GM12878 (cell line): Measurements from ENCODE around the gene GALP. TPM values are rescaled to one million over a fixed set of nuclear protein-coding genes. Genes with fewer than 3 reads are reported as not detected.

Source experiments
- ATAC-seq: fragments of 200-7000 bp; cut with Tn5 transposase; 3 replicates; pipeline ENCODE4 v1.9.1; 2020; ENCODE audit warnings: mild to moderate bottlenecking, moderate library complexity
- BruUV-seq: library from RNA; stranded (reverse); fragments of 400-500 nt; replicated peaks from 2 replicates; lab custom pipeline; 2021; lab: Mats Ljungman, UMichigan
- CTCF ChIA-PET: fragments of 300-600 bp; sonication (Branson Sonifier 250); formaldehyde crosslinking; extraction: SDS; loops from one replicate; lab custom pipeline; 2021; ENCODE audit warnings: inconsistent platforms; lab: Yijun Ruan, JAX
- POLR2A ChIA-PET: fragments of 350-600 bp; formaldehyde crosslinking; extraction: SDS; loops from one replicate; lab custom pipeline; 2021; ENCODE audit warnings: inconsistent platforms; lab: Charles Lee
- RAD21 ChIA-PET: fragments of 300-600 bp; sonication (Branson Sonifier 250); formaldehyde crosslinking; loops from one replicate; lab custom pipeline; 2023; ENCODE audit warnings: antibody characterized with exemption; ENCODE audit not compliant: unreplicated experiment; lab: Charles Lee
- SMC1A ChIA-PET: fragments of 300-600 bp; sonication (Branson Sonifier 250); formaldehyde crosslinking; loops from one replicate; lab custom pipeline; 2023; ENCODE audit not compliant: unreplicated experiment, uncharacterized antibody; lab: Charles Lee
- DNase-seq: peaks from one replicate; pipeline ENCODE4 v3.0.0-alpha.2; 2011; ENCODE audit warnings: low read depth, low spot score
- FAIRE-seq: peaks from 3 replicates; lab custom pipeline; 2011; peaks lifted over from hg19 to GRCh38; lab: Jason Lieb, UNC
- H2AFZ ChIP-seq: 2 replicates; pipeline ENCODE4 v1.6.0; 2011; ENCODE audit warnings: low read depth, low read length, control low read depth; ENCODE audit not compliant: control insufficient read depth
- H3K27ac ChIP-seq: 2 replicates; pipeline ENCODE4 v1.5.1; 2011; ENCODE audit warnings: control low read depth; ENCODE audit not compliant: control insufficient read depth, insufficient read depth
- H3K27me3 ChIP-seq, 2 experiments: replicated peaks in 1 of 2; 2 replicates each; pipeline versions ENCODE4 v1.6.0 to v1.6.1; 2011; ENCODE audit warnings: low read length in 1 of 2; ENCODE audit not compliant: control insufficient read depth in 2 of 2, insufficient read depth in 2 of 2
- H3K36me3 ChIP-seq, 2 experiments: 2 replicates each; pipeline ENCODE4 v1.5.1; 2011; ENCODE audit warnings: low read length in 1 of 2; ENCODE audit not compliant: control insufficient read depth in 2 of 2, insufficient read depth in 2 of 2
- H3K4me1 ChIP-seq: 2 replicates; pipeline ENCODE4 v1.6.1; 2011; ENCODE audit warnings: mild to moderate bottlenecking, low read length, moderate library complexity, mixed read lengths; ENCODE audit not compliant: control insufficient read depth, insufficient read depth
- H3K4me2 ChIP-seq: 2 replicates; pipeline ENCODE4 v1.6.0; 2011; ENCODE audit warnings: control low read depth; ENCODE audit not compliant: control insufficient read depth, insufficient read depth
- H3K4me3 ChIP-seq: fragments of 200-600 bp; sonication (generic); 2 replicates; pipeline ENCODE4 v1.5.1; 2016
- H3K79me2 ChIP-seq: 2 replicates; pipeline ENCODE4 v1.6.0; 2011; ENCODE audit warnings: low read length; ENCODE audit not compliant: control insufficient read depth, insufficient read depth
- H3K9ac ChIP-seq: 2 replicates; pipeline ENCODE4 v1.8.0; 2011; ENCODE audit warnings: low read length, control low read depth, mixed read lengths; ENCODE audit not compliant: control insufficient read depth, insufficient read depth
- H3K9me3 ChIP-seq: replicated peaks from 3 replicates; pipeline ENCODE4 v1.5.1; 2011; ENCODE audit warnings: mild to moderate bottlenecking, low read length; ENCODE audit not compliant: control insufficient read depth, insufficient read depth
- H4K20me1 ChIP-seq: 2 replicates; pipeline ENCODE4 v1.6.0; 2011; ENCODE audit not compliant: control insufficient read depth, insufficient read depth
- BHLHE40 ChIP-seq, 2 experiments: fragments of 450-650 bp in 1 of 2; IDR thresholded peaks; 2 replicates each; pipeline ENCODE4 v1.6.1; 2011 to 2017; ENCODE audit warnings: low read depth in 2 of 2, borderline replicate concordance in 1 of 2, improper control_type of control experiment in 1 of 2, low read length in 1 of 2, mild to moderate bottlenecking in 1 of 2
- CBFB ChIP-seq: IDR thresholded peaks from 2 replicates; pipeline ENCODE4 v1.6.1; 2016; ENCODE audit warnings: antibody characterized with exemption, low read depth
- FOXK2 ChIP-seq: fragments of 450-650 bp; IDR thresholded peaks from 2 replicates; pipeline ENCODE4 v1.6.1; 2017; ENCODE audit warnings: mild to moderate bottlenecking, moderate library complexity
- GATAD2B ChIP-seq: fragments of 450-650 bp; conservative IDR thresholded peaks from 2 replicates; pipeline ENCODE4 v1.6.1; 2017; ENCODE audit warnings: low read depth, mild to moderate bottlenecking, moderate library complexity
- JUND ChIP-seq: IDR thresholded peaks from 2 replicates; pipeline ENCODE4 v1.6.1; 2012; ENCODE audit warnings: low read depth, mild to moderate bottlenecking, low read length, improper control_type of control experiment, moderate library complexity
- PAX5 ChIP-seq: IDR thresholded peaks from 2 replicates; pipeline ENCODE4 v1.6.1; 2011; ENCODE audit warnings: low read depth, low read length, borderline replicate concordance
- POLR2A ChIP-seq: IDR thresholded peaks from 2 replicates; pipeline ENCODE4 v1.6.1; 2011; ENCODE audit warnings: low read depth, mild to moderate bottlenecking, low read length
- POLR2AphosphoS5 ChIP-seq: IDR thresholded peaks from 2 replicates; pipeline ENCODE4 v1.6.1; 2011; ENCODE audit warnings: mild to moderate bottlenecking, low read length, inconsistent platforms
- RUNX3 ChIP-seq: IDR thresholded peaks from 2 replicates; pipeline ENCODE4 v1.6.1; 2012; ENCODE audit warnings: low read length, inconsistent platforms
- SIN3A ChIP-seq: IDR thresholded peaks from 2 replicates; pipeline ENCODE4 v1.6.1; 2012; ENCODE audit warnings: low read depth, low read length, improper control_type of control experiment
- SUPT20H ChIP-seq: IDR thresholded peaks from 2 replicates; pipeline ENCODE4 v1.6.1; 2011; ENCODE audit warnings: low read depth, mild to moderate bottlenecking, low read length, moderate library complexity, borderline replicate concordance; ENCODE audit not compliant: control insufficient read depth
- ZBTB11 ChIP-seq: fragments of 450-650 bp; formaldehyde crosslinking; IDR thresholded peaks from 2 replicates; pipeline ENCODE4 v1.5.0; 2022; ENCODE audit warnings: mild to moderate bottlenecking, missing genetic modification characterization
- ZNF384 ChIP-seq: IDR thresholded peaks from 2 replicates; pipeline ENCODE4 v1.6.1; 2012; ENCODE audit warnings: low read depth, mild to moderate bottlenecking, low read length, improper control_type of control experiment, borderline replicate concordance
- WGBS: methylation state at CpG from one replicate; pipeline ENCODE4 v1.1.6; 2016; ENCODE audit warnings: low lambda C conversion rate; ENCODE audit not compliant: insufficient replicate concordance, insufficient coverage; ENCODE audit errors: missing lambda C conversion rate; 5-methylcytosine and 5-hydroxymethylcytosine counted together
- in situ Hi-C: fragments of 300-500 bp; cut with MboI; formaldehyde crosslinking; loops from 9 replicates; pipeline ENCODE4 v1.14.3; 2018; ENCODE audit warnings: mixed read lengths
- intact Hi-C: fragments of 100-400 bp; cut with micrococcal nuclease; formaldehyde crosslinking; loops from one replicate; pipeline ENCODE4 v1.14.2; 2022; ENCODE audit not compliant: unreplicated experiment
- polyA plus RNA-seq, 11 experiments: library from polyadenylated mRNA; depleted of rRNA in 4 of 11; unstranded in 6 of 11; stranded (reverse) in 5 of 11; fragments of >200 nt; fragmentation: Nextera tagmentation in 4 of 11; fragmentation: Illumina TruSeq in 1 of 11; extraction: Ambion mirVana in 4 of 11; extraction: Trizol in 1 of 11; gene quantifications; 1 replicate in 1 of 11; 2 replicates in 10 of 11; pipeline versions ENCODE4 v1.2.1 to v1.2.3, GENCODE V29; 2011 to 2016; ENCODE audit warnings: inconsistent platforms in 2 of 11, missing spikeins in 2 of 11, low read depth in 1 of 11
- total RNA-seq, 4 experiments: library from RNA; depleted of rRNA in 3 of 4; stranded (reverse); fragments of >200 nt in 3 of 4; fragmentation: Illumina TruSeq in 1 of 4; extraction: Trizol in 1 of 4; gene quantifications; 2 replicates each; pipeline versions ENCODE4 v1.2.1 to v1.2.3, GENCODE V29; 2013 to 2021

GALP gene
- total and polyA plus RNA-seq, 10 of the 15 experiments (the other 5 are each of a cell fraction or from before 2014, with no cell fraction given): not detected

- H3K9ac ChIP-seq: no peak overlapping the region
- RAD21 ChIA-PET: no interaction called here
- no peaks in the 10 kb centered on the region for H3K27me3 ChIP-seq
- no peak for FAIRE-seq
- H2AFZ ChIP-seq: no peak overlapping the region
- TF ChIP-seq POLR2AphosphoS5 (no peak), CBFB (no peak), PAX5 (no peak), ZBTB11 (CRISPR knock-in tag) (no peak), FOXK2 (no peak), GATAD2B (no peak), JUND (no peak), SUPT20H (no peak), SIN3A (no peak), POLR2A (no peak), RUNX3 (no peak), ZNF384 (no peak), BHLHE40 (IDR thresholded peaks at IDR 0.05; ENCODE audit: borderline replicate concordance in 1 of 2, low read depth in 2 of 2, low read length in 1 of 2) (no peak)
- SMC1A ChIA-PET: no interaction called here
- intact Hi-C loops: no loop called here
- no peak overlapping the region; the same call in 1 of the 2 replicates for H3K27ac ChIP-seq
- BruUV-seq: no TSS peak
- in situ Hi-C loops: loop anchor here (25.0 kb wide), 1 partner anchor 1668 kb away; the partner anchor contains the start of gene ZNF552
- peaks cover 2 to 5% of the 10 kb centered on the region in 2 experiments for H3K36me3 ChIP-seq
- no peak overlapping the region for H3K4me3 ChIP-seq
- ATAC-seq: no peak
- POLR2A ChIA-PET: no interaction called here
- peaks cover 20% of the 10 kb centered on the region for H3K79me2 ChIP-seq
- 56% methylated on average over 6 of the region's 6 CpGs for WGBS
- H4K20me1 ChIP-seq: no peaks in the 10 kb centered on the region
- peaks cover 15% of the 10 kb centered on the region for H3K4me1 ChIP-seq
- H3K9me3 ChIP-seq: no peaks in the 10 kb centered on the region
- H3K4me2 ChIP-seq: no peak overlapping the region
- CTCF ChIA-PET: interaction anchor here (0.5 kb wide), 1 partner anchor 170 kb away, joined by 3 read pairs; no protein-coding TSS in a partner anchor
- no peak for DNase-seq
Observed at GRCh38 chr19:56144376-56144775, 31.4 kb upstream of the GALP start.
